OCI-LY3 (cell line): Measurements from ENCODE around the gene VASH1.

Source experiments
- H2AFZ ChIP-seq: fragments of 200-600, 300-600 bp; shearing (Covaris generic); 2 replicates; pipeline ENCODE4 v1.6.0; 2014; ENCODE audit warnings: antibody characterized with exemption, low read depth, low read length
- H3K27ac ChIP-seq: fragments of 200-600, 300-600 bp; sonication (generic); 2 replicates; pipeline ENCODE4 v1.5.1; 2014; ENCODE audit warnings: mild to moderate bottlenecking, low read length, moderate library complexity, mixed read lengths
- H3K27me3 ChIP-seq: fragments of 200-600, 300-600 bp; sonication (generic); 2 replicates; pipeline ENCODE4 v1.6.1; 2014; ENCODE audit warnings: low read depth, low read length, mixed read lengths
- H3K36me3 ChIP-seq: fragments of 200-600, 300-600 bp; sonication (generic); replicated peaks from 2 replicates; pipeline ENCODE3; 2014; ENCODE audit warnings: low read depth, low read length, mixed read lengths
- H3K4me1 ChIP-seq: fragments of 300-600, 200-600 bp; sonication (generic); 2 replicates; pipeline ENCODE4 v1.6.1; 2014; ENCODE audit warnings: low read length, mixed read lengths
- H3K4me2 ChIP-seq: fragments of 200-600, 300-600 bp; sonication (generic); 2 replicates; pipeline ENCODE4 v1.6.1; 2014; ENCODE audit warnings: low read length, mixed read lengths
- H3K4me3 ChIP-seq: fragments of 300-600, 200-600 bp; sonication (generic); 2 replicates; pipeline ENCODE4 v1.5.1; 2014; ENCODE audit warnings: antibody characterized with exemption, mild to moderate bottlenecking, low read length, moderate library complexity
- H3K79me2 ChIP-seq: fragments of 300-600, 200-600 bp; shearing (Covaris generic); 2 replicates; pipeline ENCODE4 v1.6.1; 2014; ENCODE audit warnings: mild to moderate bottlenecking, low read length, mixed read lengths
- H3K9ac ChIP-seq: fragments of 300-600, 200-600 bp; shearing (Covaris generic); 2 replicates; pipeline ENCODE4 v1.6.0; 2014; ENCODE audit warnings: mild to moderate bottlenecking, low read length, moderate library complexity
- H3K9me3 ChIP-seq: fragments of 200-600, 300-600 bp; shearing (Covaris generic); 2 replicates; pipeline ENCODE4 v1.6.1; 2014; ENCODE audit warnings: low read length, mixed read lengths; ENCODE audit not compliant: insufficient read depth
- H4K20me1 ChIP-seq: fragments of 200-600, 300-600 bp; sonication (generic); 2 replicates; pipeline ENCODE4 v1.6.1; 2016; ENCODE audit warnings: low read length, mixed read lengths; ENCODE audit not compliant: insufficient read depth
- EZH2phosphoT487 ChIP-seq: fragments of 200-600 bp; shearing (Covaris generic); IDR thresholded peaks from 2 replicates; pipeline ENCODE4 v1.6.1; 2018; ENCODE audit warnings: antibody characterized with exemption, mixed run types, low read depth
- TF ChIP-seq, protein P1 (sequence below): fragments of 200-600, 300-600 bp; sonication (generic); IDR thresholded peaks from 2 replicates; pipeline ENCODE4 v1.5.1; 2014; ENCODE audit warnings: antibody characterized with exemption, low read length, low read depth

VASH1 gene

DNA sequence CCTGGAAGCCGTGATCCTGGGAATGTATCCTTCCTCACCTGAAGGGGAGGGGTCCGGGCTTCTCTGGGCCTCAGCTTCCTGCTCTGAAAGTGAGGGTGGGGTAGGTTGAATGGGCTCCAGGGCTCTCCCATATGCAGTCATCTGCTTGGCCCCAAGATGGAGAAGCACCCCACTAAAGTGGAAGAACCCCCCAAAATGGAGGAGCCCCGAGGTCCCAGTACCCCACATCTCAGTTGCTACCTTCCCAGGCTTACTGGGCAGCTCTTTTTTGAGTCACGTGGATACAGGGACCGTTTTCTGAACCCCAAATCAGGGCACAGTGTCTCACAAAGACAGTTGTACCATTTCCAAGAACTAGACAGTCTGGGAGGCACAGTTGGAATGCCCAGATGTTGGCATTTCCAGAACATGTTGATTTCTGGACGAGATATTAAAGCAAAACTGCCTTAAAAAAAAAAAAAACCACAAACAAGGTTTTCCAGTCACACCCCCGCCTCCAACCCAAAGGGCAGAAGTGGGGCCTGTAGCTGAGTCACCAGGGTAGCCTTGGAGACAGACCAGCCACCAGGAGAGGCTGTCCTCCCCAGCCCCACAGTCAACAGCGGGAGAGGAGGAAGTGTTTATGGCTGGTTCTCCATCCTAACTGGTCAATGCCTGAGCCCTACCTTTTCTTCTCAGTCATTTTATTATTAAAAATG is 12.1 kb downstream of the VASH1 start:
- H3K79me2 ChIP-seq, result no peaks in the 10 kb centered on the region
- no peak for TF ChIP-seq EZH2phosphoT487
- TF ChIP-seq, protein P1, sequence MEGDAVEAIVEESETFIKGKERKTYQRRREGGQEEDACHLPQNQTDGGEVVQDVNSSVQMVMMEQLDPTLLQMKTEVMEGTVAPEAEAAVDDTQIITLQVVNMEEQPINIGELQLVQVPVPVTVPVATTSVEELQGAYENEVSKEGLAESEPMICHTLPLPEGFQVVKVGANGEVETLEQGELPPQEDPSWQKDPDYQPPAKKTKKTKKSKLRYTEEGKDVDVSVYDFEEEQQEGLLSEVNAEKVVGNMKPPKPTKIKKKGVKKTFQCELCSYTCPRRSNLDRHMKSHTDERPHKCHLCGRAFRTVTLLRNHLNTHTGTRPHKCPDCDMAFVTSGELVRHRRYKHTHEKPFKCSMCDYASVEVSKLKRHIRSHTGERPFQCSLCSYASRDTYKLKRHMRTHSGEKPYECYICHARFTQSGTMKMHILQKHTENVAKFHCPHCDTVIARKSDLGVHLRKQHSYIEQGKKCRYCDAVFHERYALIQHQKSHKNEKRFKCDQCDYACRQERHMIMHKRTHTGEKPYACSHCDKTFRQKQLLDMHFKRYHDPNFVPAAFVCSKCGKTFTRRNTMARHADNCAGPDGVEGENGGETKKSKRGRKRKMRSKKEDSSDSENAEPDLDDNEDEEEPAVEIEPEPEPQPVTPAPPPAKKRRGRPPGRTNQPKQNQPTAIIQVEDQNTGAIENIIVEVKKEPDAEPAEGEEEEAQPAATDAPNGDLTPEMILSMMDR, result no peak
- H3K27ac ChIP-seq, result no peak overlapping the region
- no peak overlapping the region for H2AFZ ChIP-seq
- no peaks in the 10 kb centered on the region for H4K20me1 ChIP-seq
- H3K4me2 ChIP-seq, result no peak overlapping the region
- no peak overlapping the region for H3K9ac ChIP-seq
- H3K4me3 ChIP-seq, result no peak overlapping the region
- H3K4me1 ChIP-seq, result peaks cover 20% of the 10 kb centered on the region
- no peaks in the 10 kb centered on the region for H3K36me3 ChIP-seq
- no peaks in the 10 kb centered on the region; the same call in 1 of the 2 replicates for H3K27me3 ChIP-seq
- no peaks in the 10 kb centered on the region for H3K9me3 ChIP-seq

DNA sequence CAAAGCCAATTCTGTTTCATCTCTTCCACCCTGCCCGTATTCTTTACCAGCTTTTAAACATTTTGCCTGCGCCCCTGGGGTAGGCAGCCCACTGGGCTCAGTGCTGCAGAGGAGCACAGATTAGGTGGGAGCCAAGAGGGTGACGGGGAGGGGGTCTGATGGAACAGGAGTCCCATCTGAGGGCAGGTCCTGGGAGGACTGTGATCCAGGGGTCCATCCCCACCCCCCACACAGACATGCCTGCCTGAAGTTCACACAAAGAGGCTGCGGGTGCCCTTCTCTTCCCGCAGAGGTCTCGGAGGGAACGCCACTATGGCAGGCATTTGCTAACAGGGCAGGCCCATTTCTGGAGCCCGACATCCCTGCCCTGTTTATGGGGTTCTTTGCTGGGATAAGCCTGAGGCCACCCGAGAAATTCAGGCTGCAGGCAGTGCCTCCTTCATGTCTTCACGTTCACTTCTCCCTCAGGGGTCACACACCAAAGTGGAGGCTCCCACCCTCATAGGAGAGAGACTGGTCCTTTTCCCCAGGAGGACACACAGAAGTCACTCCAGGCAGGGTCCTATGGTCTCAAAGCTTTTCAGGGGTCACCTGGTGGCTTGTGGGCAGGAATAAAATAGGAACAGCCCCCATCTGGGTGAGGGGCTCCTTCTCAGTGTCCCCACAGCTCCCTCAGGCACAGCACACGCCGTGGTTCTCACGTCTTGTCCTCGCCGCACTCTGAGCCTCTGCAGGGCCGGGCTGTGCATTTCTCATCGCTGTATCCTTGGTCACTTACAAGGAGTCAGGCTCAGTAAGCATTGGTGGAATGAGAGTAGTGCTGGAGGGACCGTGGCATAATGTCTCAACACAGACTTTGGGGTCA is 12.9 kb downstream of the VASH1 start:
- no peak overlapping the region for H3K9ac ChIP-seq
- no peaks in the 10 kb centered on the region; the same call in 1 of the 2 replicates for H3K27me3 ChIP-seq
- H3K27ac ChIP-seq, result no peak overlapping the region
- no peak overlapping the region for H3K4me2 ChIP-seq
- no peak overlapping the region for H3K4me3 ChIP-seq
- H2AFZ ChIP-seq, result no peak overlapping the region
- H4K20me1 ChIP-seq, result no peaks in the 10 kb centered on the region
- H3K4me1 ChIP-seq, result peaks cover 12% of the 10 kb centered on the region
- H3K79me2 ChIP-seq, result no peaks in the 10 kb centered on the region
- H3K36me3 ChIP-seq, result no peaks in the 10 kb centered on the region
- no peaks in the 10 kb centered on the region for H3K9me3 ChIP-seq
- TF ChIP-seq EZH2phosphoT487, result no peak
- TF ChIP-seq, protein P1, result no peak

DNA sequence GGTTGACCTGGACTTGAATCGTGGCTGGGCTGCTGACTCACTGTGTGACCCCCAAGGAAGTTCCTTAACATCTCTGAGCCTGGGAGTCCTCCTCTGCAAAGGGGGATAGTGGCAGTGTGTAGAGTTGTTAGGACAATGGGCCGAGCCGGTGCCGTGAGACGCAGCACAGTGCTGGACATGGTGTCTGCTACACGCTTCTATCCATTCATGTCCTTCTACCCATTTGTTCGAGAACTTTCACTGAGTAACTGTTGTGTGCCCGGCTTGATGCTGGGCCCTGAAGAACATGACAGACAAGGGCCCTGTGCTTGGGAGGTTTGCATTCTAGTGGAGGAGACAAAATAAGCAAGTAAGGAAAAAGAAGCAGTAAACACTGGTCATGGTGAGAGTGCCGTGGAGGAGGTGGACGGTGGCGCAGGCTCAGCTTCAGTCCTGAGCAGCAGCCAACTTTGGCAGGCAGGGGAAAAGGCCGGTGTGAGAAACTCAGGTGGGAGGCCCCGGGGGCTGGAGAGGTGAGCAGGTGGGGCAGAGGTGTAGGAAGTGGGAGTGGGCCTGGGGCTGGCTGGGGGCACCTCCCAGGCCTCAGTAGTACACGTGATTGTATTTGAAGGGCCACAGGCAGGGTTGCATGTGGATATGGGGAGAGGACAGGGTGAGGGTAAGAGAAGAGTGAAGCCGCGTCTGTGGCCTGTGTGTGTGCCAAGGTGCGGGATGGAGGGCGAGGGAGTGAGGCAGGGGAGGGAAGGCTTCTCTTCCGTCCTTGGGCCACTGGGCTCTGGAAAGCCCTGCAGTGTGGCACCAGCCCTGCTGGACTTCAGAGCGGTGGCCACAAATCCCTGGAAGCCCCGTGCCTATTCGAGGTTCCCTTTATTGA is 13.8 kb downstream of the VASH1 start:
- Histone ChIP-seq H3K4me2 (no peak overlapping the region), H3K27me3 (no peaks in the 10 kb centered on the region; the same call in 1 of the 2 replicates), H3K79me2 (no peaks in the 10 kb centered on the region), H2AFZ (no peak overlapping the region), H3K4me3 (no peak overlapping the region), H3K4me1 (peaks cover 11% of the 10 kb centered on the region), H3K36me3 (no peaks in the 10 kb centered on the region), H3K27ac (no peak overlapping the region), H3K9me3 (no peaks in the 10 kb centered on the region), H3K9ac (no peak overlapping the region), H4K20me1 (no peaks in the 10 kb centered on the region)
- TF ChIP-seq, protein P1, result no peak
- TF ChIP-seq EZH2phosphoT487, result no peak
